PC-3 (cell line): ENCODE measurements around the gene CFAP221. TPM values are rescaled to one million over a fixed set of nuclear protein-coding genes. Genes with fewer than 3 reads are reported as not detected.
A peak's percentile ranks its signal among the peaks of the same experiment; 100 is the strongest.

Experiments
- ATAC-seq: fragments of 200-7000 bp; cut with Tn5 transposase; 2 replicates; pipeline ENCODE4 v1.9.1; 2020; ENCODE audit warnings: mild to moderate bottlenecking, moderate library complexity
- BruUV-seq: library from RNA; stranded (reverse); fragments of 400-500 nt; replicated peaks from 2 replicates; lab custom pipeline; 2021; lab: Mats Ljungman, UMichigan
- CTCF ChIA-PET: fragments of 300-600 bp; sonication (Branson Sonifier 250); formaldehyde crosslinking; loops from one replicate; lab custom pipeline; 2022; ENCODE audit warnings: antibody characterized with exemption; lab: Charles Lee
- POLR2A ChIA-PET: fragments of 300-600 bp; sonication (Branson Sonifier 250); formaldehyde crosslinking; loops from one replicate; lab custom pipeline; 2022; ENCODE audit warnings: antibody characterized with exemption; ENCODE audit not compliant: unreplicated experiment; lab: Charles Lee
- DNase-seq: peaks from one replicate; pipeline ENCODE4 v3.0.0-alpha.2; 2015
- H2AFZ ChIP-seq: fragments of 300-600 bp; sonication (generic); 2 replicates; pipeline ENCODE4 v1.6.0; 2016; ENCODE audit warnings: antibody characterized with exemption, low read length
- H3F3A ChIP-seq: fragments of 300-600 bp; sonication (generic); one replicate; pipeline ENCODE4 v1.6.0; 2017; ENCODE audit warnings: antibody characterized with exemption, low read length, control low read depth, mild to moderate bottlenecking; ENCODE audit not compliant: unreplicated experiment
- H3K27ac ChIP-seq: fragments of 300-600 bp; sonication (generic); 2 replicates; pipeline ENCODE4 v1.5.1; 2016; ENCODE audit warnings: mild to moderate bottlenecking, low read length
- H3K27me3 ChIP-seq: fragments of 300-600 bp; sonication (generic); 2 replicates; pipeline ENCODE4 v1.6.1; 2016; ENCODE audit warnings: low read length, mixed read lengths
- H3K36me3 ChIP-seq: fragments of 300-600 bp; sonication (generic); 2 replicates; pipeline ENCODE4 v1.6.1; 2016; ENCODE audit warnings: low read depth, mixed run types, low read length, mixed read lengths
- H3K4me1 ChIP-seq: fragments of 300-600 bp; sonication (generic); 2 replicates; pipeline ENCODE4 v1.5.1; 2016; ENCODE audit warnings: low read length; ENCODE audit not compliant: insufficient read depth
- H3K4me2 ChIP-seq: fragments of 300-600 bp; sonication (generic); 2 replicates; pipeline ENCODE4 v1.6.0; 2016; ENCODE audit warnings: low read length
- H3K4me3 ChIP-seq: fragments of 300-600 bp; sonication (generic); 2 replicates; pipeline ENCODE4 v1.5.1; 2016; ENCODE audit warnings: mild to moderate bottlenecking, low read length, mixed read lengths
- H3K79me2 ChIP-seq: fragments of 300-600 bp; sonication (generic); 2 replicates; pipeline ENCODE4 v1.6.1; 2017; ENCODE audit warnings: low read length, mixed read lengths
- H3K9ac ChIP-seq: fragments of 300-600 bp; sonication (generic); 2 replicates; pipeline ENCODE4 v1.6.0; 2016; ENCODE audit warnings: mild to moderate bottlenecking, low read length
- H3K9me2 ChIP-seq: fragments of 300-600 bp; sonication (generic); replicated peaks from 2 replicates; pipeline ENCODE4 v1.6.1; 2016; ENCODE audit warnings: mixed run types, low read length, mixed read lengths
- H3K9me3 ChIP-seq: fragments of 300-600 bp; sonication (generic); 2 replicates; pipeline ENCODE4 v1.6.1; 2016; ENCODE audit warnings: low read length, mixed read lengths
- H4K20me1 ChIP-seq: fragments of 300-600 bp; sonication (generic); 2 replicates; pipeline ENCODE4 v1.6.1; 2016; ENCODE audit warnings: low read length, mixed read lengths
- CTCF ChIP-seq: fragments of 300-600 bp; sonication (generic); conservative IDR thresholded peaks from 2 replicates; pipeline ENCODE4 v1.5.1; 2017; ENCODE audit warnings: antibody characterized with exemption, low read depth, mild to moderate bottlenecking, low read length
- EZH2 ChIP-seq: fragments of 300-600 bp; sonication (generic); IDR thresholded peaks from one replicate; pipeline ENCODE4 v1.6.1; 2017; ENCODE audit warnings: antibody characterized with exemption, mild to moderate bottlenecking, low read length; ENCODE audit not compliant: unreplicated experiment
- EZH2phosphoT487 ChIP-seq: fragments of 300-600 bp; sonication (generic); IDR thresholded peaks from 2 replicates; pipeline ENCODE4 v1.6.1; 2018; ENCODE audit warnings: mild to moderate bottlenecking, antibody characterized with exemption, low read length, borderline replicate concordance
- intact Hi-C: fragments of 100-400 bp; cut with micrococcal nuclease; formaldehyde crosslinking; loops from 2 replicates; pipeline ENCODE4 v1.9.0; 2023
- total RNA-seq: library from RNA; depleted of rRNA; stranded (reverse); fragments of >200 nt; gene quantifications from 2 replicates; pipeline ENCODE4 v1.2.3, GENCODE V29; 2014

CFAP221 gene
- total RNA-seq, 1 experiment from 2014 or later: not detected

GRCh38 chr2:119649364-119649917, 105.2 kb downstream of the CFAP221 start:
- TF ChIP-seq EZH2phosphoT487: no peak
- Histone ChIP-seq H3K79me2 (no peaks in the 10 kb centered on the region), H3F3A (no peaks in the 10 kb centered on the region), H3K27me3 (peaks cover 10% of the 10 kb centered on the region; the same call in 1 of the 2 replicates), H4K20me1 (no peaks in the 10 kb centered on the region), H2AFZ (no peak overlapping the region), H3K9ac (no peak overlapping the region), H3K9me3 (no peaks in the 10 kb centered on the region), H3K4me2 (no peak overlapping the region), H3K9me2 (no peaks in the 10 kb centered on the region), H3K4me3 (no peak overlapping the region), H3K36me3 (no peaks in the 10 kb centered on the region), H3K4me1 (peaks cover 17% of the 10 kb centered on the region), H3K27ac (no peak overlapping the region)
- ChIA-PET CTCF (interaction anchor here (0.6 kb wide), 1 partner anchor 246 kb away, joined by 5 read pairs; no protein-coding TSS in a partner anchor), POLR2A (no interaction called here)
- DNase-seq: peak; percentile 56
- peak; percentile 96 for ATAC-seq
- intact Hi-C loops: loop anchor here (10.0 kb wide), 1 partner anchor 525 kb away; no protein-coding TSS in a partner anchor
- BruUV-seq: no TSS peak

GRCh38 chr2:119650206-119650605, 106.0 kb downstream of the CFAP221 start:
- peaks cover 17% of the 10 kb centered on the region for H3K4me1 ChIP-seq
- no TSS peak for BruUV-seq
- CTCF ChIA-PET: interaction anchor here (0.6 to 0.8 kb wide), 2 partner anchors 247 to 267 kb away, joined by 4 to 5 read pairs; no protein-coding TSS in a partner anchor

GRCh38 chr2:119650846-119651370, 106.7 kb downstream of the CFAP221 start:
- CTCF ChIA-PET: interaction anchor here (0.8 kb wide), 1 partner anchor 266 kb away, joined by 4 read pairs; no protein-coding TSS in a partner anchor
- H3K9me3 ChIP-seq: no peaks in the 10 kb centered on the region
- no peaks in the 10 kb centered on the region for H4K20me1 ChIP-seq
- POLR2A ChIA-PET: no interaction called here
- DNase-seq (no peak), ATAC-seq (no peak)
- no peak overlapping the region for H3K4me3 ChIP-seq
- peaks cover 11% of the 10 kb centered on the region; the same call in 1 of the 2 replicates for H3K27me3 ChIP-seq
- H3K27ac ChIP-seq: no peak overlapping the region
- H3K79me2 ChIP-seq: no peaks in the 10 kb centered on the region
- H3K9me2 ChIP-seq: no peaks in the 10 kb centered on the region
- H3K4me2 ChIP-seq: no peak overlapping the region
- TF ChIP-seq EZH2phosphoT487: no peak
- no peak for TF ChIP-seq EZH2
- no peak for TF ChIP-seq CTCF
- H2AFZ ChIP-seq: no peak overlapping the region
- H3K36me3 ChIP-seq: no peaks in the 10 kb centered on the region
- BruUV-seq: no TSS peak
- peaks cover 17% of the 10 kb centered on the region for H3K4me1 ChIP-seq
- no peak overlapping the region for H3K9ac ChIP-seq
- no peaks in the 10 kb centered on the region for H3F3A ChIP-seq
- intact Hi-C loops: no loop called here

More at GRCh38 chr2:119650206-119650605, 106.0 kb downstream of the CFAP221 start:
- POLR2A ChIA-PET: no interaction called here
- no peaks in the 10 kb centered on the region for H3K79me2 ChIP-seq
- no peak for ATAC-seq
- intact Hi-C loops: no loop called here
- peak; percentile 32 for DNase-seq
- H3K4me2 ChIP-seq: no peak overlapping the region
- no peaks in the 10 kb centered on the region for H3K36me3 ChIP-seq
- no peaks in the 10 kb centered on the region for H3F3A ChIP-seq
- no peaks in the 10 kb centered on the region for H4K20me1 ChIP-seq
- H3K9ac ChIP-seq: no peak overlapping the region
- no peaks in the 10 kb centered on the region for H3K9me2 ChIP-seq
- peaks cover 11% of the 10 kb centered on the region; the same call in 1 of the 2 replicates for H3K27me3 ChIP-seq
- H3K9me3 ChIP-seq: no peaks in the 10 kb centered on the region
- no peak overlapping the region for H2AFZ ChIP-seq
- no peak overlapping the region for H3K4me3 ChIP-seq
- H3K27ac ChIP-seq: no peak overlapping the region
- TF ChIP-seq CTCF: no peak
- no peak for TF ChIP-seq EZH2
- no peak for TF ChIP-seq EZH2phosphoT487
